Calu3 (cell line): ENCODE data around the gene TRPC4. TPM values are rescaled to one million over a fixed set of nuclear protein-coding genes. Genes with fewer than 3 reads are reported as not detected.
"Not testable (repeated sequence)": the region's sequence is repeated elsewhere in the genome, so short reads cannot be mapped to it uniquely, and the experiment has no call there.

Experiments used
- BruUV-seq: library from RNA; stranded (reverse); fragments of 400-500 nt; replicated peaks from 2 replicates; lab custom pipeline; 2021; lab: Mats Ljungman, UMichigan
- CTCF ChIA-PET: fragments of 300-600 bp; sonication (Branson Sonifier 250); formaldehyde crosslinking; loops from one replicate; lab custom pipeline; 2022; ENCODE audit warnings: antibody characterized with exemption; lab: Charles Lee
- DNase-seq: peaks from one replicate; pipeline ENCODE4 v3.0.0; 2022
- H3K27ac Mint-ChIP-seq: one replicate; pipeline ENCODE4 v1.8.0; 2022; ENCODE audit warnings: mixed read lengths; ENCODE audit not compliant: unreplicated experiment
- H3K27me3 Mint-ChIP-seq: one replicate; pipeline ENCODE4 v1.8.0; 2022; ENCODE audit warnings: mixed read lengths; ENCODE audit not compliant: unreplicated experiment
- H3K36me3 Mint-ChIP-seq: one replicate; pipeline ENCODE4 v1.8.0; 2022; ENCODE audit warnings: mild to moderate bottlenecking, moderate library complexity, mixed read lengths; ENCODE audit not compliant: insufficient read depth, unreplicated experiment
- H3K4me1 Mint-ChIP-seq: one replicate; pipeline ENCODE4 v1.8.0; 2022; ENCODE audit warnings: mild to moderate bottlenecking, low read depth, mixed read lengths; ENCODE audit not compliant: unreplicated experiment
- H3K4me3 Mint-ChIP-seq: one replicate; pipeline ENCODE4 v1.8.0; 2022; ENCODE audit warnings: mild to moderate bottlenecking, low read depth, moderate library complexity, mixed read lengths; ENCODE audit not compliant: unreplicated experiment
- H3K9me3 Mint-ChIP-seq: one replicate; pipeline ENCODE4 v1.8.0; 2022; ENCODE audit warnings: low read depth, mixed read lengths; ENCODE audit not compliant: unreplicated experiment
- CTCF ChIP-seq: fragments of 200-600 bp; IDR thresholded peaks from one replicate; pipeline ENCODE4 v1.8.0; 2022; ENCODE audit warnings: antibody characterized with exemption; ENCODE audit not compliant: unreplicated experiment
- intact Hi-C: fragments of 100-400 bp; cut with micrococcal nuclease; formaldehyde crosslinking; loops from one replicate; pipeline ENCODE4 v1.10.0; 2022; ENCODE audit not compliant: unreplicated experiment
- total RNA-seq: library from RNA; stranded (reverse); gene quantifications from 2 replicates; pipeline ENCODE4 v1.2.3, GENCODE V29; 2022

Gene TRPC4
- total RNA-seq, 1 experiment from 2014 or later = not detected

- no peaks in the 10 kb centered on the region for H3K36me3 Mint-ChIP-seq
- H3K9me3 Mint-ChIP-seq = no peaks in the 10 kb centered on the region
- no peak overlapping the region for H3K27ac Mint-ChIP-seq
- BruUV-seq = no TSS peak
- no peak for TF ChIP-seq CTCF
- intact Hi-C loops = no loop called here
- no peak for DNase-seq
- H3K4me1 Mint-ChIP-seq = no peaks in the 10 kb centered on the region
- H3K27me3 Mint-ChIP-seq = no peaks in the 10 kb centered on the region
- no peak overlapping the region for H3K4me3 Mint-ChIP-seq
- CTCF ChIA-PET = no interaction called here
These were observed 275.0 kb downstream of the TRPC4 start for GRCh38 chr13:37594550-37594949.

- BruUV-seq, H3K36me3 Mint-ChIP-seq, H3K9me3 Mint-ChIP-seq, DNase-seq, intact Hi-C loops, H3K4me3 Mint-ChIP-seq, CTCF ChIA-PET, H3K27ac Mint-ChIP-seq, H3K27me3 Mint-ChIP-seq, H3K4me1 Mint-ChIP-seq: not testable (repeated sequence)
These were observed 280.2 kb downstream of the TRPC4 start for GRCh38 chr13:37589381-37589780.

GRCh38 chr13:37587236-37587635 is 282.3 kb downstream of the TRPC4 start:
- H3K27me3 Mint-ChIP-seq = no peaks in the 10 kb centered on the region
- DNase-seq = no peak
- H3K4me1 Mint-ChIP-seq = no peaks in the 10 kb centered on the region
- H3K9me3 Mint-ChIP-seq = no peaks in the 10 kb centered on the region
- H3K36me3 Mint-ChIP-seq = no peaks in the 10 kb centered on the region
- H3K4me3 Mint-ChIP-seq = no peak overlapping the region
- TF ChIP-seq CTCF = no peak
- BruUV-seq = no TSS peak
- intact Hi-C loops = no loop called here
- CTCF ChIA-PET = no interaction called here
- no peak overlapping the region for H3K27ac Mint-ChIP-seq
